ENCODE measurements around the gene IQSEC1.

The IQSEC1 gene

GRCh38 chr3:12907296-12907695, 165.9 kb downstream of the IQSEC1 start:
- Histone ChIP-seq H3K27ac (ENCODE audit: low read length) (no peak overlapping the region), H3K4me3 (ENCODE audit: low read length in 2 of 2) (no peak overlapping the region), H3K9me3 (ENCODE audit: control insufficient read depth in 2 of 2, low read length in 2 of 2) (no peaks in the 10 kb centered on the region), H3K4me1 (ENCODE audit: control insufficient read depth, insufficient read depth, low read length) (peaks cover 4% of the 10 kb centered on the region), H3K9ac (ENCODE audit: low read length in 2 of 2) (no peak overlapping the region), H3K36me3 (ENCODE audit: control insufficient read depth in 2 of 2, insufficient read depth in 2 of 2, low read length in 2 of 2) (peaks cover 55 to 62% of the 10 kb centered on the region in 2 donors), H3K27me3 (ENCODE audit: control insufficient read depth in 1 of 2, insufficient read depth in 2 of 2, low read length in 2 of 2) (no peaks in the 10 kb centered on the region)

- no peak overlapping the region for H3K27ac ChIP-seq (ENCODE audit: low read length)
- no peaks in the 10 kb centered on the region for H3K9me3 ChIP-seq (ENCODE audit: control insufficient read depth in 2 of 2, low read length in 2 of 2)
- H3K9ac ChIP-seq (ENCODE audit: low read length in 2 of 2), result no peak overlapping the region
- peaks cover 51 to 58% of the 10 kb centered on the region in 2 donors for H3K36me3 ChIP-seq (ENCODE audit: control insufficient read depth in 2 of 2, insufficient read depth in 2 of 2, low read length in 2 of 2)
- H3K4me1 ChIP-seq (ENCODE audit: control insufficient read depth, insufficient read depth, low read length), result peaks cover under 1% of the 10 kb centered on the region
- no peaks in the 10 kb centered on the region for H3K27me3 ChIP-seq (ENCODE audit: control insufficient read depth in 1 of 2, insufficient read depth in 2 of 2, low read length in 2 of 2)
- no peak overlapping the region for H3K4me3 ChIP-seq (ENCODE audit: low read length in 2 of 2)
These were observed 166.3 kb downstream of the IQSEC1 start for GRCh38 chr3:12906916-12907290.

GRCh38 chr3:12906141-12906915, 166.9 kb downstream of the IQSEC1 start:
- H3K36me3 ChIP-seq (ENCODE audit: control insufficient read depth in 2 of 2, insufficient read depth in 2 of 2, low read length in 2 of 2), result peaks cover 45 to 55% of the 10 kb centered on the region in 2 donors
- H3K27ac ChIP-seq (ENCODE audit: low read length), result no peak overlapping the region
- no peaks in the 10 kb centered on the region for H3K4me1 ChIP-seq (ENCODE audit: control insufficient read depth, insufficient read depth, low read length)
- no peaks in the 10 kb centered on the region for H3K9me3 ChIP-seq (ENCODE audit: control insufficient read depth in 2 of 2, low read length in 2 of 2)
- H3K27me3 ChIP-seq (ENCODE audit: control insufficient read depth in 1 of 2, insufficient read depth in 2 of 2, low read length in 2 of 2), result no peaks in the 10 kb centered on the region
- H3K9ac ChIP-seq (ENCODE audit: low read length in 2 of 2), result no peak overlapping the region
- H3K4me3 ChIP-seq (ENCODE audit: low read length in 2 of 2), result no peak overlapping the region

GRCh38 chr3:12905316-12906071, 167.7 kb downstream of the IQSEC1 start:
- Histone ChIP-seq H3K9ac (ENCODE audit: low read length in 2 of 2) (no peak overlapping the region), H3K27me3 (ENCODE audit: control insufficient read depth in 1 of 2, insufficient read depth in 2 of 2, low read length in 2 of 2) (no peaks in the 10 kb centered on the region), H3K27ac (ENCODE audit: low read length) (no peak overlapping the region), H3K36me3 (ENCODE audit: control insufficient read depth in 2 of 2, insufficient read depth in 2 of 2, low read length in 2 of 2) (peaks cover 42 to 50% of the 10 kb centered on the region in 2 donors), H3K4me1 (ENCODE audit: control insufficient read depth, insufficient read depth, low read length) (no peaks in the 10 kb centered on the region), H3K9me3 (ENCODE audit: control insufficient read depth in 2 of 2, low read length in 2 of 2) (no peaks in the 10 kb centered on the region), H3K4me3 (ENCODE audit: low read length in 2 of 2) (no peak overlapping the region)

GRCh38 chr3:12904951-12905315, 168.3 kb downstream of the IQSEC1 start:
- peaks cover 37 to 46% of the 10 kb centered on the region in 2 donors for H3K36me3 ChIP-seq (ENCODE audit: control insufficient read depth in 2 of 2, insufficient read depth in 2 of 2, low read length in 2 of 2)
- no peak overlapping the region for H3K9ac ChIP-seq (ENCODE audit: low read length in 2 of 2)
- no peaks in the 10 kb centered on the region for H3K27me3 ChIP-seq (ENCODE audit: control insufficient read depth in 1 of 2, insufficient read depth in 2 of 2, low read length in 2 of 2)
- H3K27ac ChIP-seq (ENCODE audit: low read length), result no peak overlapping the region
- no peaks in the 10 kb centered on the region for H3K4me1 ChIP-seq (ENCODE audit: control insufficient read depth, insufficient read depth, low read length)
- no peaks in the 10 kb centered on the region for H3K9me3 ChIP-seq (ENCODE audit: control insufficient read depth in 2 of 2, low read length in 2 of 2)
- H3K4me3 ChIP-seq (ENCODE audit: low read length in 2 of 2), result no peak overlapping the region

GRCh38 chr3:12903881-12904280, 169.3 kb downstream of the IQSEC1 start:
- H3K4me1 ChIP-seq (ENCODE audit: control insufficient read depth, insufficient read depth, low read length), result no peaks in the 10 kb centered on the region
- peaks cover 33 to 42% of the 10 kb centered on the region in 2 donors for H3K36me3 ChIP-seq (ENCODE audit: control insufficient read depth in 2 of 2, insufficient read depth in 2 of 2, low read length in 2 of 2)
- no peak overlapping the region for H3K4me3 ChIP-seq (ENCODE audit: low read length in 2 of 2)

GRCh38 chr3:12903000-12903800, 170.0 kb downstream of the IQSEC1 start:
- Histone ChIP-seq H3K4me1 (ENCODE audit: control insufficient read depth, insufficient read depth, low read length) (no peaks in the 10 kb centered on the region), H3K9me3 (ENCODE audit: control insufficient read depth in 2 of 2, low read length in 2 of 2) (no peaks in the 10 kb centered on the region), H3K36me3 (ENCODE audit: control insufficient read depth in 2 of 2, insufficient read depth in 2 of 2, low read length in 2 of 2) (peaks cover 26 to 35% of the 10 kb centered on the region in 2 donors), H3K4me3 (ENCODE audit: low read length in 2 of 2) (no peak overlapping the region), H3K27me3 (ENCODE audit: control insufficient read depth in 1 of 2, insufficient read depth in 2 of 2, low read length in 2 of 2) (no peaks in the 10 kb centered on the region), H3K27ac (ENCODE audit: low read length) (no peak overlapping the region), H3K9ac (ENCODE audit: low read length in 2 of 2) (no peak overlapping the region)

More at GRCh38 chr3:12903881-12904280, 169.3 kb downstream of the IQSEC1 start:
- Histone ChIP-seq H3K27ac (ENCODE audit: low read length) (no peak overlapping the region), H3K27me3 (ENCODE audit: control insufficient read depth in 1 of 2, insufficient read depth in 2 of 2, low read length in 2 of 2) (no peaks in the 10 kb centered on the region), H3K9me3 (ENCODE audit: control insufficient read depth in 2 of 2, low read length in 2 of 2) (no peaks in the 10 kb centered on the region), H3K9ac (ENCODE audit: low read length in 2 of 2) (no peak overlapping the region)

- no peak overlapping the region for H3K27ac ChIP-seq (ENCODE audit: low read length)
- no peak overlapping the region for H3K4me3 ChIP-seq (ENCODE audit: low read length in 2 of 2)
- H3K27me3 ChIP-seq (ENCODE audit: control insufficient read depth in 1 of 2, insufficient read depth in 2 of 2, low read length in 2 of 2), result no peaks in the 10 kb centered on the region
- H3K9me3 ChIP-seq (ENCODE audit: control insufficient read depth in 2 of 2, low read length in 2 of 2), result no peaks in the 10 kb centered on the region
- H3K9ac ChIP-seq (ENCODE audit: low read length in 2 of 2), result no peak overlapping the region
- peaks cover 23 to 36% of the 10 kb centered on the region in 2 donors for H3K36me3 ChIP-seq (ENCODE audit: control insufficient read depth in 2 of 2, insufficient read depth in 2 of 2, low read length in 2 of 2)
- no peaks in the 10 kb centered on the region for H3K4me1 ChIP-seq (ENCODE audit: control insufficient read depth, insufficient read depth, low read length)
These were observed 170.8 kb downstream of the IQSEC1 start for GRCh38 chr3:12902181-12902999.

- Histone ChIP-seq H3K27ac (ENCODE audit: low read length) (no peak overlapping the region), H3K4me1 (ENCODE audit: control insufficient read depth, insufficient read depth, low read length) (peaks cover 2% of the 10 kb centered on the region), H3K36me3 (ENCODE audit: control insufficient read depth in 2 of 2, insufficient read depth in 2 of 2, low read length in 2 of 2) (peaks cover 23 to 35% of the 10 kb centered on the region in 2 donors), H3K4me3 (ENCODE audit: low read length in 2 of 2) (no peak overlapping the region), H3K9ac (ENCODE audit: low read length in 2 of 2) (no peak overlapping the region), H3K27me3 (ENCODE audit: control insufficient read depth in 1 of 2, insufficient read depth in 2 of 2, low read length in 2 of 2) (no peaks in the 10 kb centered on the region), H3K9me3 (ENCODE audit: control insufficient read depth in 2 of 2, low read length in 2 of 2) (no peaks in the 10 kb centered on the region)
These were observed 171.6 kb downstream of the IQSEC1 start for GRCh38 chr3:12901623-12902045.

GRCh38 chr3:12900885-12901411, 172.3 kb downstream of the IQSEC1 start:
- H3K27me3 ChIP-seq (ENCODE audit: control insufficient read depth in 1 of 2, insufficient read depth in 2 of 2, low read length in 2 of 2), result no peaks in the 10 kb centered on the region
- H3K9me3 ChIP-seq (ENCODE audit: control insufficient read depth in 2 of 2, low read length in 2 of 2), result no peaks in the 10 kb centered on the region
- peaks cover 8% of the 10 kb centered on the region for H3K4me1 ChIP-seq (ENCODE audit: control insufficient read depth, insufficient read depth, low read length)
- H3K9ac ChIP-seq (ENCODE audit: low read length in 2 of 2), result no peak overlapping the region
- no peak overlapping the region for H3K27ac ChIP-seq (ENCODE audit: low read length)
- no peak overlapping the region for H3K4me3 ChIP-seq (ENCODE audit: low read length in 2 of 2)
- H3K36me3 ChIP-seq (ENCODE audit: control insufficient read depth in 2 of 2, insufficient read depth in 2 of 2, low read length in 2 of 2), result peaks cover 23 to 32% of the 10 kb centered on the region in 2 donors
